Fibroblast of lung (primary cell): Measurements from ENCODE around the gene DCAF8.

Experiments used
- CTCF ChIP-seq, 2 donors: IDR thresholded peaks in 1 of 2; conservative IDR thresholded peaks in 1 of 2; 1 replicate in 1 of 2; 2 replicates in 1 of 2; pipeline ENCODE4 v1.5.1; 2011 to 2012; ENCODE audit warnings: low read length in 2 of 2, control low read depth in 1 of 2, inconsistent platforms in 1 of 2, low read depth in 1 of 2, mild to moderate bottlenecking in 1 of 2
- EZH2 ChIP-seq: IDR thresholded peaks from 2 replicates; pipeline ENCODE4 v1.5.1; 2012; ENCODE audit warnings: low read length, control low read depth, mild to moderate bottlenecking; ENCODE audit errors: missing control alignments

- TF ChIP-seq CTCF (conservative IDR thresholded peaks at IDR 0.05 in 1 of 2, IDR thresholded peaks at IDR 0.05 in 1 of 2; ENCODE audit: low read depth in 1 of 2, low read length in 2 of 2) (no peak), EZH2 (no peak)
Observed at GRCh38 chr1:160206036-160206389, 56.3 kb downstream of the DCAF8 start.
